HG03520 (cell line): ENCODE data around the gene PHPT1.
A peak's percentile ranks its signal among the peaks of the same experiment; 100 is the strongest.
"Not testable (repeated sequence)": the region's sequence is repeated elsewhere in the genome, so short reads cannot be mapped to it uniquely, and the experiment has no call there.

ENCODE experiments used
- ATAC-seq: cut with Tn5 transposase; IDR thresholded peaks from one replicate; pipeline ENCODE4 v1.9.1; 2021; ENCODE audit warnings: mild to moderate bottlenecking, moderate library complexity; ENCODE audit not compliant: unreplicated experiment

Gene PHPT1

DNA sequence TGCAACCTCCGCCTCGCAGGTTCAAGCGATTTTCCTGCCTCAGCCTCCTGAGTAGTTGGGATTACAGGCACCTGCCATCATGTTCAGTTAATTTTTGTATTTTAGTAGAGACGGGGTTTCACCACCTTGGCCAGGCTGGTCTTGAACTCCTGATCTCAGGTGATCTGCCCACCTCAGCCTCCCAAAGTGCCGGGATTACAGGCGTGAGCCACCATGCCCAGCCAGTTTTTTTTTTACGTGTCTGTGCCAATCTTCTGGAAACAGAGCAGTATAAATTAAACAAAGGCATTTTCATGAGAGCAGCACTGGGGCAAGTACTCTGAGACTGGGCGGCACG is 33.7 kb downstream of the PHPT1 start:
- ATAC-seq, result not testable (repeated sequence)

GRCh38 chr9:136883670-136884069 is 34.5 kb downstream of the PHPT1 start:
- not testable (repeated sequence) for ATAC-seq

DNA sequence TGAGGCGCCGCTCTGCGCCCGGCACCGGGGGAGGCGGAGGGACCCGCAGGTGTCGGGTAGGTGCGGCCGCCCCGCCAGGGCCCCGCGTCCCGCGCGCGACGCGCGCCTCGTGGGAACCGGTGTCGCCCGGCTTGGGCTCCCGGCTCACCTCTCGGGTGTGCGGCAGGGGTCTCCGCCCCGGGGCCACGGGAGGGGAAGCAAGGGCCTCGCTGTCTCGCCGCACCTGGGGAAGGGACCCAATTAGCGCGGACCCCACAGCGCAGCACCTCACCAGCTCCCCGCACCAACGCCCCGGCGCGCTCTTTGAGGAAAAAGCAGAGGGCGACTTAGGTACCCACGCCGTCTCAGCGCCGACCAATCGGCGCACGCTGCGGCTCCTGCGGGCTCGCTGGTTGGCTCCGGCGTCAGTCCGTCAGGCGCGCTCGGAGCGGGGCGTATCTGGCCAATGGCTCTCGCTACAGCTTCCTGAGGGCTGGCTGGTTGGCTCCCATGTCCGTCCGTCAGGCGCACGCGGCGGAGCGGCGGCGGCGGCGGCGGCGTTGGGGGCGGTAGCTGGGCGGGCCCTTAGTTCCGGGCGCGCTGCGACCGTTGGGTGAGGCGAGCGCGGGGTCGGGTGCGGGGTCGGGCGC is 36.9 kb downstream of the PHPT1 start, which contains the start of gene TRAF2:
Gene TRAF2, plus strand, starts transcription at position 567 of the 629 bp plus-strand sequence. CDS start 12,225 bp downstream, outside the sequence.
- peak; percentile 83 for ATAC-seq

DNA sequence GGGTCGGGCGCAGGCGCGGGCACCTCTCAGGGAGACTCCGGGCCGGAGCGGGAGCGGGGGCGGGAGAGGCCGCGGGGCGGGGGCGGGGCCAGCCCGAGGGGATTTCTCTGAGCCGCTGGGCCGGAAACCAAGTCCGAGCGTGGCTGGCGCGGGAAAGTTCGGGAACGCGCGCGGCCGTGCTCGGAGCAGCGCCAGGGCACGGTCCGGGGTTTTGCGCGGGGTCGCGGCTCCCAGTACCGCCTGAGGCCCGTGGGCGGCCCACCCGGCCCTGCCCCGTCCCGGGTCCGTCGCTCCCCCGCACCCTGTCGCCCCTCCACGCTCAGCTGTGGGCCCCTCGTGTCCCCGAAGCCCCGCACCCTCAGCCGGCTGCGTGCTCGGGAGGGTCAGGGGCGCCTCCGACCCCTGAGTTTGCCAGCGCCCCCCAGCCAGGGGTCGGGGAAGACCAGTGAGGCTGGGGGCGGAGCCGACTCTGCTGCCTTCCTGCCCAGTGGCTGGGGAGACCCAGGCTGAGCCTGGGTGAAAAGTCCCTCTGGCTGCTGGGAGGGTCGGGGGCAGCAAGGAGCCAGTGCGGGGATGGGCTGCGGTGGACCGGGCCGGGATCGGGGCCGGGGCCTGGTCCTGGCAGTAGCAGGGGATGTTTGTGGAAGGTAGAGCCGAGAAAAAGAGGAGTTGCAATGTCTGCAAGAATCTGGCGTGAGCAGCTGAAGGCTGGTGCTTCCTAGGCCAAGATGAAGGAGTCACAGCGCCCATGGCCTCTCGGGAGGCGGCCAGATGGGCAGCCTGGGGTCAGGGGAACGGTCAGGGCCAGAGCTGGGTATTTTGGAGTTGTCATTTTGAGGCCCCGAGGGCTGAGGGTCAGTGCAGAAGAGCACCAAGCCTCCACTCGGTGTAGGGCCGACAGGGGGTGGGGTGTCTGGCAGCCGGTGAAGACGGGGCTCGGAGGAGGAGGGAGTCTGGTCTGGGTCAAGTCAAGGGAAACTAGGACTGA is 37.7 kb downstream of the PHPT1 start:
- ATAC-seq, result peak; percentile 17

- ATAC-seq, result no peak
Observed at GRCh38 chr9:136888454-136888853, 39.2 kb downstream of the PHPT1 start.

DNA sequence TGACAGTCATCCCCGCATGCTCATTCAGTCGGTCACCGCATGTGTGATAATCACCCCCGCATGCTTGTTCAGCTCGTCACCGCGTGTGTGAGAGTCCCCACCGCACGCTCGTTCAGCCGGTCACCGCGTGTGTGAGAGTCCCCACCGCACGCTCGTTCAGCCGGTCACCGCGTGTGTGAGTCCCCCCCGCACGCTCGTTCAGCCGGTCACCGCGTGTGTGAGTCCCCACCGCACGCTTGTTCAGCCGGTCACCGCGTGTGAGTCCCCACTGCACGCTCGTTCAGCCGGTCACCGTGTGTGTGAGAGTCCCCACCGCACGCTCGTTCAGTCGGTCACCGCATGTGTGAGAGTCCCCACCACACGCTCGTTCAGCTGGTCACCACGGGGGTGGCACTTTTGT is 40.6 kb downstream of the PHPT1 start:
- ATAC-seq, result no peak

DNA sequence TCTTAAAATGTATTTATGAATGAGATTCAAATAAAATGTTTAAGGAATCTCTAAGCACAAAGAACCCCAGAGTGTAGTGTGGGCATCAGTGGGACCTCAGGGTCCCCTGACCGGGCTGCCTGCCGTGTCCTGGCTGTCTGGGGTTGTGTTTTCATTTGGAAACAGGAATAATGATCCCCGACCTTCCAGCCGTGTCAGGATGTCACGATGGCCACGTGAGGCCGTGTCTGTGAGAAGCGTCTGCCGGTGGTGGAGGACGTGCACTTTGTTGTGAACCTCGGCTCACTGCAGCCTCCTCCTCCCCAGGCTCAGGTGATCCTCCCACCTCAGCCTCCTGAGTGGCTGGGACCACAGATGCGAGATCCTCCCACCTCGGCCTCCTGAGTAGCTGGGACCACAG is 41.5 kb downstream of the PHPT1 start:
- no peak for ATAC-seq

DNA sequence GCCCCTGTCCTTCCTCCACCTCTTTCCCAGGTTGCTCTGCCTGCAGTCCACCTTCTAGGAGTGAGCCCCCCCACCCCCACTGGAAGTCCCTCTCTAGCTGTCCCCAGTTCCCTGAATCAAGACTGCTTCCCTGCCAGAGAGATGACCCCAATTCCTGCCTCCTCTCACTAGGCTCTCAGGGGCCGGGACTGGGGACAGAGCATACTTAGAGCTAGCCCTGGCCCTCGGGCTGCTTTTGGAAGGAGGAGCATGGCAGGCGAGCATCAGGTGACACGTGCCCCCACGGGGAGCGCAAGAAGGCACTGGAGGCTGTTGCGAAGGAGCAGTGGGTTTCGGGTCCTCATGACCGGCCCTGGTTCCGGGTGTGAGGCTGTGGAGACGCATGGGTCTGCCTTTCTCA is 46.8 kb downstream of the PHPT1 start:
- no peak for ATAC-seq

DNA sequence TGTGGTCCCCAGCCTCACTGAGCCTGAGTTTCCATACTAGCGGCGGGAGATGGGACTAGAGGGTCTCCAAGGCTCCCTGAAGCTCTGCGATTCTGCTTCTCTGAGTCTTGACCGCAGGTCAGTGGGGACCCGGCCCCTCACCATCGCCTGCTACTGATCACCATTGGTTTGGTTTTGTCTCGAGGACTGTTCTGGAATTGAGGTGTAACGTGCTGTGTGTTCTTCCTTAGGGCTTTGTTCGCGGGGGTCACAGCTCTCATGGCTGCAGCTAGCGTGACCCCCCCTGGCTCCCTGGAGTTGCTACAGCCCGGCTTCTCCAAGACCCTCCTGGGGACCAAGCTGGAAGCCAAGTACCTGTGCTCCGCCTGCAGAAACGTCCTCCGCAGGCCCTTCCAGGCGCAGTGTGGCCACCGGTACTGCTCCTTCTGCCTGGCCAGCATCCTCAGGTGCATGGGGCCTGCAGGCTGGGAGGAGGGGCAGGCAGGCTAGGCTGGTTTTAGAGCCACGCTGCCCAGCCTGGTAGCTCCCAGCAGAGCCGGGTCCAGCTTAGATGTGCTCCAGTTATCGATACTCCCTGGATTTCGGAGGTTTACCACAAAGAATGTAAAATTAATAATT is 49.4 kb downstream of the PHPT1 start:
- ATAC-seq, result no peak

GRCh38 chr9:136899196-136899595 is 50.0 kb downstream of the PHPT1 start:
- no peak for ATAC-seq

- no peak for ATAC-seq
Observed at GRCh38 chr9:136900556-136900955, 51.3 kb downstream of the PHPT1 start.
